Ramos (cell line): ENCODE results near the gene CCR1.

ENCODE experiments used
- in situ Hi-C: fragments of 300-500 bp; cut with MboI; formaldehyde crosslinking; loops from one replicate; pipeline ENCODE4 v1.14.3; 2022; ENCODE audit warnings: low sequenced_read_pairs; ENCODE audit not compliant: unreplicated experiment

CCR1 gene

DNA sequence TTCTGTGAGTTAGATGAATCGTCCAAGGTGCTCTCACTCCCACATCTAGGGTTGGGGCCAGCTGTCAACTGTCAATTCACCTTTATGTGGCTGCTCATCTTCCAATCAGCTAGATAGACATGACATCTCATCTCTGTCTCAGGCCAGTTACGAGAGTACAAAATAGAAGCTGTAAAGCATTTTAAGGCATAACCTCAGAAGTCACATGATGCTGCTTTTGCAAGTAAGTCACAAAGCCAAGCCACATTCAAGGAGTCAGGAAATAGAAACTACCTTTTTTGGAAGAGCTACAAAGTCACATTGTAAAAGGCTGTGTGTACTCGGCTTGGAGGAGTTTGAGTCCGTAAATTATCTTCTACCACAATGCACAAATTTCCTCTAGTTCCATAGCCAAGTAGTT is 5.1 kb upstream of the CCR1 start:
- in situ Hi-C loops = no loop called here

DNA sequence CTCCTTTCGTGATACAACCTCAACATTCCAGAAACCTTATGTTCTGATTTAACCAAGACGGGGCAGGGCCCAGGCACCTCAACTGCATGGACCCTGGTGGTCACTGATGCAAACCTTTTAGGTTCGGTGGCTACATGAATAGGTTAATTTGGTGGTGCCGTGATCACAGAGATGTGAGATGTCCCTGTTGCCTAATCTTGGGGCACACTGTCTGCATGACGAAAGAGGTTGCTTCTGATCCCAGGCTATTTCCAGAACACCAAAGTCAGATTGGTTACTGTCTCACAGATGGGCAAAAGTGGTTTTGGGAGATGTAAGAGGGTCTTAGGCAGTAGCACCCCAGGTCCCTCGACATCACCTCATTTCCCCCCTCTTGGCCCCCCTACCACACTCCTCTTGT is 4.0 kb upstream of the CCR1 start:
- in situ Hi-C loops = no loop called here

DNA sequence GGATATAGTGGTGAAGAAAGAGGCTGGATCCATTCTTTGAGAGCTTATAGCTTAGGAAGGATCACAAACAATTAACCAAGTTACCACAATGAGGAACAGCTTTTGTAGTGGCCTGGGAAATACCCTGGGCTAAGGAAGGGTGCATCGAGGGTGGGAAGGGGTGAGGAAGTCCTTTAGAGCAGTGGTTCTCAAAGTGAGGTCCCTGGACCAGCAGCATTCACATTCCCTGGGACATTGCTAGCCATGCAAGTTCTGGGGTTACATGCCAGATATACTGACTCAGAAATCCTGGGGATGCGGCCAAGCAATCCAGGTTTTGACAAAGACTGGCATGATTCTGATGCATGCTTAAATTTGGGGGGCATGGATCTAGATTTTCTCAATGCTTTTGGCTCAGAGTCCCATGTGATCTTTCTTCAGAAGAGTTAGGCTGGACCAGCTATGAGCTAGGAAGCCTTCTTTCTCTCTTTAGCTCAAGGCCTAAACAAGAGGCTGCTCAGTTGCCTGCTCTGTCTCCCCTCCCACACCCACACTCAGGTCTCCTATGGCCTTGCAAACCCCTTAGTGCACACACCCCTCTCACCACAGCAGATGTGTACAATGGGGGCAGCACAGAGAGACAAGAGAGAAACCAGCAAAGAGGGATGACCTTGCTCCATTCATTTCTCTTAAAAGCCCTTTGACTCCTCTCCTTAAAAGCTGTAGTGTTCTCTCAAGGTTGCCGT is 1.8 kb upstream of the CCR1 start:
- in situ Hi-C loops = loop anchor here (10.0 kb wide), 1 partner anchor 275 kb away; no protein-coding TSS in a partner anchor

DNA sequence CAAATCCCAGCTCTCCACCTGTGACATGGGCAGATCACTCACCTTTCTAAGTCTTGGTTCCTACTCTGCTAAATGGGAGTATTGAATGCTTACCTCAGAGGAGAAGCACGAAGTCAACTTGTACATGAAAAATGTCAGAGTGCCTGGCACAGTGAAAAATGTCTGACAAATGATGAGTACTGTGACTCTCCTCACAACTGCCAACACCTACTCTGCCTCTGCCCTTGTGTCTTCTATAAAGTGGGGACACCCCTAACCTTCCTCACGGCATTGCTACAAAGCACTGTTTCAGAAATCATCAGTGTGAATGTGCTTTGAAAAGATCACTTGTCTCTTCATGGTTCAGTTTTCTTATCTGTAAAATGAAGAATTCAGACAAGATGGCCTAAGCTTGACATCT is 940 bp upstream of the CCR1 start:
- in situ Hi-C loops = loop anchor here (10.0 kb wide), 1 partner anchor 274 kb away; no protein-coding TSS in a partner anchor

DNA sequence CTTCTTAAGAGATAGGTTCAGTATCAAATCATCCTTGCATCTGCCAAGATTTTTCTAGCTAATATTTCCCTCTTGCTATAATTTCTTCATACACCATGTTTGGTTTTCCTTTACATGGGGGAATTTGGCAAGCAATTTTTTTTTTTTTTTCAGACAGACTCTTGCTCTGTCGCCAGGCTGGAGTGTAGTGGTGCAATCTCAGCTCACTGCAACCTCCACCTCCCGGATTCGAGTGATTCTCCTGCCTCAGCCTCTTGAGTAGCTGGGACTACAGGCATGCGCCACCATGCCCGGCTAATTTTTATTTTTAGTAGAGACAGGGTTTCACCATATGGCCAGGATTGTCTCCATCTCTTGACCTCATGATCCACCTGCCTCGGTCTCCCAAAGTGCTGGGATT is 599 bp downstream of the CCR1 start:
- in situ Hi-C loops = loop anchor here (10.0 kb wide), 1 partner anchor 273 kb away; no protein-coding TSS in a partner anchor

DNA sequence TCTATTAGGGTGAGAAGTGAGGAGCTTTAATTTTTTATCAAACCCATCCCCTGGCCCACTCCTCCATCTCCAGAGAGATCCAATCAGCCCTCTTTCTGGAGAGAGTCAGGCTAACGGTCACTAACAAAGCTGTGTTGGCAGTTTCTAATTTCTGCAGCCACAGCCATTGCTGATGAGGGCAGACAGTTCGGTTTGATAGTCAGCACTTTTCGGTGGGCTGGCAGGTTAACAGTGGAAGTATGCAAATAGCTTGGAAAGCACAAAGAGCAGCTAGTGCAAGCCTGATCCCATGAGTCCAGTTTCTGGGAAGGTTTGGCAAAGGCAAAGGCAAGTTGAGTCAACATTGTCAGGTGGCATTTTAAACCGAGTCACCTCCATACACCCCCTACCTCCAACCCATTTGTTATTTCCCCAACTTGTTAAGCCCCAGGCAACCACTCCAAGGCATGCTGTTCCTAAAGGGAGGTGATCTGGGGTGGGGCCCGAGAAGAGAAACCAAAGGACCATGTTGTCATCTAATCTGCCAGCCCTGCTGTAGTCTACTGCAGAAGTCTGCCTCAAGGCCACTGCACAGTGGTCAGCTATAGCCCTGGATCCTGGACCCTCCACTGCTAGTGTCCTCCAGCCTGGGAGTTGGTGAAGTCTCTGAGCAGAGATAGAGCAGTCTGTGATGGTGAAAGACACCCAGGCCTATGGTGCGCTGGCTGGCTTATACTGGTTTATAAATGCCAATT is 1.7 kb downstream of the CCR1 start:
- in situ Hi-C loops = loop anchor here (10.0 kb wide), 1 partner anchor 272 kb away; no protein-coding TSS in a partner anchor

DNA sequence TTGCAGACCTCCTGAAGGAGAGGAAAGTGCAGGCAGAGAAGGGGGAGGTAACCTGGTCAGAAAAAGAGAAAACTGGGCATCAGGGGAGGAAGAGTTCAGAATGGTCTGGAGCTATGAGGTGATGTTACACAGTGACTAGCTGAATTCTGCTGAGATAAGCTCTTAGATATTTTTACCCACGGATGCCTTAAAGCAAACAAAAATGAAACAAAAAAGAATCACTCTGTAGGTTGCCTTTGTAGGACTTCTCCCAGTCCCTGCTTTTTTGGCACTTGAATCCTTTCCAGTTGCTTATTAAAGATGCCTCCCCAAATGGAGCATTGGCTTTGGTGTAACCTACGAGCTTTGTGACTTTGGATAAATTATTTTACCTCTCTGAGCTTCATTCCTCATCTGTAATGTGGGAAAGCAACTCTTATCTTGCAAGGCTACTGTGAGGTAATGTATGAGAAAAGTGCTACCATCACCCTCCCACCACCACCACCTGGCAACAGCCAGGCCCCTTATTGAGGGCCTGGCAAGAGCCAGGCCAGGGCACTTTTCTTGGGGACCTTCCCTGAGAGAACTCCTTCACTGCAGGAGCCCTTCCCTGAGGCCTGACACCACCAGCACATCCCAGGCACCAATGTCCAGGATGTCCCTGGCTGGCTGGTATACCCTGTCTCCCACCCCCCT is 2.7 kb downstream of the CCR1 start:
- in situ Hi-C loops = loop anchor here (10.0 kb wide), 1 partner anchor 271 kb away; no protein-coding TSS in a partner anchor

DNA sequence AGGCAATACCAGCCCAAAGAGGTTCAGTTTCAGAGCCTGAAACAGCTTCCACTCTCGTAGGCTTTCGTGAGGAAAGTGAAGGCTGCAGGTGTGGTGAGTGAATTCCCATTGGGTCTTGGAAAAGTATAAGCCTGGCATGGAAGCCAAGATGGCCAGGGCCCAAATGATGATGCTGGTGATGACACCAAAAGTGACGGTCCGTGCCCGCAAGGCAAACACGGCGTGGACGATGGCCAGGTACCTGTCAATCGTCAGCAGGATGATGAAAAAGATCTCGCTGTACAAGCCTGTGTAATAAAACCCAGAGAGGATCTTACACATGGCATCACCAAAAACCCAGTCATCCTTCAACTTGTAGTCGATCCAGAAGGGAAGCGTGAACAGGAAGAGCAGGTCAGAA is 4.4 kb downstream of the CCR1 start:
- in situ Hi-C loops = loop anchor here (10.0 kb wide), 1 partner anchor 269 kb away; no protein-coding TSS in a partner anchor

DNA sequence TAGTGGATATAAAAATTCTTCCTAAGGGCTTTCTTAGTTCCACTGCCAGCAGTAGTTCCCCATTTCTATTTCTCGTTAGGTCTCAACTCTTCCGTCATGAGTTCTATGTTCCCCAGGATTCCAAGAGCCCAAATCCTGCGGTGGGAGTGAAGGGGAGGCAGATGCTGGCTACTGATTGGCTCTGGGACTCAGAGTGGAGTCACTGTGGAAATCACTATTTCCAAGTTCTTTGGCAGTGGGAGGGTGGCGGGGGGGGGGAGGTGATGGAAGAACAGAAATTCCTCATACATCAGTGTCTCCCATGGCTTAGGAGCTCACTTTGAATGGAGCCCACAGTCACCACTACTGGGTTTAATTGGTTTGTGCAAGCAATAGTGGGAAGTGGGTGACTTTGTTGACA is 5.6 kb downstream of the CCR1 start:
- in situ Hi-C loops = loop anchor here (10.0 kb wide), 1 partner anchor 268 kb away; no protein-coding TSS in a partner anchor

DNA sequence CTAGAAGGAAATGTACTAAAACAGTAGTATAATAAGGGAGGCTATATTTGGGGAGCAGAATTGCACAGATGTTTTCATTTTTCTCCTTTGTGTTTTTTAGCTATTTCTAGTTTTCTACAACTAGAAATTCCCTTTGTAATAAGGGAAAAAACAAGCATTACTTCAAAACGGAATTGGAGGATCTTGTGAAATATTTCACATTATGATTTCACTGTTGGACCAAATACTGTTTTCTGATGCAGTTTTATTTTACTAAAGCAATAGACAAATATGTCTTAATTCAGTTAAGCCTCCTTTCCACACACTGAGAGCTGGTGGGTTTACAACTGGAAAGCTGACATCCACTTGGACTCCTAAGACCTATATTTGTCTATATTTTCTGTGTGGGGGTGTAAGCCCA is 7.3 kb downstream of the CCR1 start:
- in situ Hi-C loops = loop anchor here (10.0 kb wide), 1 partner anchor 266 kb away; no protein-coding TSS in a partner anchor

DNA sequence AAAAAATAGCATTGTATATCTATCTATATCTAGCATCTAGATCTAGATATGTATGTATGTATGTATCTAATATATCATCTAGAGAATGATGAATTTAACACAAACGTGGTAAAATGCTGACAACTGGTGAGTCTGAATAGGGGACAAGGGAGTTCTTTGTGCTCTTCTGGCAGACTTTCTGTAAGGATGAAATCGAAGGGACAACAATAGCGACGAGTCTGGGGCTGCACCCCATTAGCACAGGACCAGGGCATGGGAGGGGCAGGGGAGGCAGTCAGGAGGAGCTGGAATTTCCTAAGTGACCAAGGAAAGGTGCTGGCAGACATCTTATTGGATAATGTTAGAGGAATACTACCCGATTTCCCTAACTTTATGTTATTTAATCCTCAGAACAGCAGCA is 7.9 kb downstream of the CCR1 start:
- in situ Hi-C loops = loop anchor here (10.0 kb wide), 1 partner anchor 265 kb away; no protein-coding TSS in a partner anchor

DNA sequence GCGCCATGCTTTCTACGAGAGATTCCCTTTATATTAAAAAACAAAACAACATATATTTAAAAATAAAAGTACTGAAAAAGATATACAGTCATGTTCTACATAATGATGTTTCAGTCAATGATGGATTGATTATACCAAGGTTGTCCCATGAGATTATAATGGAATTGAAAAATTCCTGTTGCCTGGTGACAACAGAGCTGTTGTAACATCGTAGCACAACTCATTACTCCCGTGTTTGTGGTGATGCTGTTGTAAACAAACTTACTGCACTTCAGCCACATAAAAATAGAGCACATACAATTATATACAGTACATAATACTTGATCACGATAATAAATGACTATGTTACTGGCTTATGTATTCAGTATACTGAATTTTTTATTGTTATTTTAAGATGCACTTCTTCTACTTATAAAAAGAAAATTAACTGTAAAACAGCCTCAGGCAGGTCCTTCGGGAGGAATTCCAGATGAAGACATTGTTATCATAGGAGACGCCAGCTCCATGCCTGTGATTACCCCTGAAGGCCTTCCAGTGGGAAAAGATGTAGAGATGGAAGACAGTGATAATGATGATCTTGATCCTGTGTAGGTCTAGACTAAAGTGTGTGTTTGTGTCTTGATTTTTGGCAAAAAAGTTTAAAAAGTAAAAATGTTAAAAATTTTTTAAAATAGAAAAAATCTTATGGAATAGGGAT is 11.7 kb downstream of the CCR1 start:
- in situ Hi-C loops = no loop called here

DNA sequence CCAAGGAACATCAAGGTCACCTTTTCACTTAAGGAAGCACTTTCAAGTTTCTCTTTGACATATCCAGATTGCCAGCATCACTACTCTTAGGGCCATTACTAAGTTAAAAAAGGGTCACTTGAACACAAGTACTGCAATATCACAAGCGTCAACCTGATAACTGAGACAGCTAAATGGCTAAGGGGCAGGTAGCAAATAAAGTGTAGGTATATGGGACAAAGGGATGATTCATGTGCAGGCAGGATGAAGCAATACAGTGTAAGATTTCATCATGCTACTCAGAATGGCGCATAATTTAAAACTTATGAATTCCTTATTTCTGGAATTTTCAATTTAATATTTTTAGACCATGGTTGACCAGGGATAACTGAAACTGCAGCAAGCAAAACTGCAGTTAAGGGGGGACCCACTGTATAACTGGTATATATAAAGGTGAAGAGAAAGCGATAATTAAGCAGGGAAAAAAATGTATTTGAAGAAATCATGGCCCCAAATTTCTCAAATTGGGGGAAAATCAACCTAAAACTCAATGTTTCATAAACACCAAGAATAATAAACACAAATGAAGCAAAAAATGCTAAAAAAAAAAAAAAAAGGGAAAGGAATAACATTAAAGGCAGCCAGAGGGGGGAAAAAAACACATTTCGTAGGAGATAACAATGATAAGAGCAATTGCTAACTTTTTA is 13.1 kb downstream of the CCR1 start:
- in situ Hi-C loops = no loop called here

DNA sequence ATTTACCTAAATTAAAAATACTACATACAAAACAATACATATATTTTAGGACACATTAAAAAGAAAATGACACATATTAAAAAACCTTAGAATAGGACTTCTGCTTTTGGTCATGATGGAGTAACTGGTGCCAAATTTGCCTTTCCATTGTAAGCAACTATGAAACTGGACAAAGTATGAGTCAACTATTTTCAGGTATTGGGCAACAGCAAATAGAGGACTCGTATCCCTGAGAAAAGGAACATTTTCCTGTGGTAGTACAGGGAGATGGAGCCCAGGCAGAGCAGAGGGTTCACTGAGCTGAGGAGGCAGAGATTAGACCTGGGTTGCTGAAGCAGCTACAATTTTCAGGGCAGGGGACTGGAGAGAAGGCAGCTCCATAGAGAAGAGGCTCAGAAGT is 14.7 kb downstream of the CCR1 start:
- in situ Hi-C loops = no loop called here

DNA sequence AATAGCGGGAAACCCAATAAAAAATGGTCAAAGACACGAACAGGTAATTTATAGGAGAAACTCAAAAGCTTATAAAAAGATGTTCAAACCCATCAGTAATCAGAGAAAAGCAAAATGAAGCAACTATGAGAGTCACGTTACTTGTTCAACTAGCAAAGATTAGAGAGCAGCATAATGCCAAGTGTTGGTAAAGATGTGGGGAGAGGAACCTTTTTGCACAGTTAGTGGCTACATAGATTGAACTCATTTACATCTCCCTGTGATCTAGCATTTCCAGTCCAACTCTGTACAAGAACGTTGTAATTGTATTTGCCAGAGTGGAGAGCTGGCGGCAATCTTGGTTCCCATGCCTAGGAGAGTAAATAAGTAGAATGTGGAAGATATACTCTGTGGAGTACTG is 15.2 kb downstream of the CCR1 start:
- in situ Hi-C loops = no loop called here

DNA sequence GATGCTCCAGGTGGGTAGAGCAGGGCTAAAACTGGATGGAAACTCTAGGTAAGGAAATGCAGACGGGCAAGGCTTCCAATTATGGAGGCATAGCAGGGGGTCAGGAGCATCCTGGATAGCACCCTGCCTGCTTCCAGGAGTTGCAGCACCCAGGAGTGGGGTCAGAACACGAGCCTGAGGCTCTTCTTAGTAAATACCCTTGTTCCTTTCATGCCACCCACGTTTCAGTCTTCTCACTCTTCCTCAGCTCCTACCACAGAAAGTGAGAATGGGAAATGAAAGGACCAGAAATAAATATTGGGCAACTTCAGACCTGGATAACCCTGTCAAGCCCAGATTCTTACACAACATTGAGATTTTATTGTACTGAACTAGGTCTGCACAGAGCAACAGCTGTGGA is 16.4 kb downstream of the CCR1 start:
- in situ Hi-C loops = no loop called here

DNA sequence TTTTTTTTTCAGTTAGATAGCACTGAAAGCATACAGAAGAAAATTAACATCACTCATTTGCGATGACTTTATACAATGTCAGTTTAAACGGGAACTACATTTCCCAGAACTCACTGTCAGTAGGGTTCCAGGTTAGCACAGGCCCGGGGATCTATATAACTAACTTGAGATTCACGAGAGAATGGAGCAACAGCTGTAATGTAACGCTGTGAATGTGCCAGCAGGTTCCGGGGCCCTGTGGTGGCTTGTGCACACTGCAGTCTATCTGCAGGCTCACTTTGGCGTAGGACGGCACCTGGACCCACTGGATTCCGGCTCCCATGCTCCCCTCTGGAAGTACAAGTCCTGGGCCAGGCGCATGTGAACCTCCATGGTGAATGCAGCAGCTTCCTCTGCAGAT is 19.4 kb downstream of the CCR1 start:
- in situ Hi-C loops = no loop called here

DNA sequence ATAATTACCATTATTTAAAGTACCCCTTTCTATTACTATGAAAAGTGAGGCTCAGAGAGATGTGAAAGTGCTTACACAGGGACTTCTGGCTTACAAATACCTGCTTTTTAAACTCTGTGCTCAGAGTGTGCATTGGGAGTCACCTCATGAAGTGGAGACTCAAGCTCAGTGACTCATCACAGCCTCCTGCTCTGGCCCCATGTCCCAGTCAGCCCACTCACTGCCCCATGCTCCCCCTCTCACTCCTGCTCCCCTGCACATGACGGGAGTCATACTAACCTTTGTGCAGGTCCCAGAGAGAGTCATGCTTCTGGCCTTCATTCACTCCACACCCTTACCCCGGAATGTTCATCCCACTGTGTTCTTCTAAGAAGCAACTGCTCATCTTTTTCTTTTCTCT is 20.2 kb downstream of the CCR1 start:
- in situ Hi-C loops = no loop called here

DNA sequence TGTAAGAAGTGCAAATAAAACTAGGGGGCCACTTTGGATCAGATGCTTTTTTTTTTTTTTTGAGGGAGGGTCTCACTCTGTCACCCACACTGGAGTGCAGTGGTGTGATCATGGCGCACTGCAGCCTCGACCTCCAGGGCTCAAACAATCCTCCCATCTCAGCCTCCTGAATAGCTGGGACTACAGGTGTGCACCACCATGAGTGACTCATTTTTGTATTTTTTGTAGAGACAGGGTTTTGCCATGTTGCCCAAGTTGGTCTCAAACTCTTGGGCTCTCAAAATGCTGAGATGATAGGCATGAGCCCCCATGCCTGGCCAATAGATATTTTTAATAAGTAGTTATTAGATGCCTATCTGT is 20.8 kb downstream of the CCR1 start:
- in situ Hi-C loops = no loop called here
